Glutamatergic neuron (in vitro differentiated cells): Measurements from ENCODE around the gene SETD5. TPM values are rescaled to one million over a fixed set of nuclear protein-coding genes. Genes with fewer than 3 reads are reported as not detected.

ENCODE experiments used
- DNase-seq: peaks from one replicate; pipeline ENCODE4 v3.0.0; 2022
- H3K27ac Mint-ChIP-seq: one replicate; pipeline ENCODE4 v1.8.0; 2020; ENCODE audit warnings: mild to moderate bottlenecking, mixed read lengths, inconsistent platforms; ENCODE audit not compliant: unreplicated experiment
- H3K27me3 Mint-ChIP-seq: one replicate; pipeline ENCODE4 v1.8.0; 2020; ENCODE audit warnings: mild to moderate bottlenecking, moderate library complexity, mixed read lengths, inconsistent platforms; ENCODE audit not compliant: unreplicated experiment
- H3K36me3 Mint-ChIP-seq: one replicate; pipeline ENCODE4 v1.8.0; 2020; ENCODE audit warnings: mild to moderate bottlenecking, mixed read lengths, inconsistent platforms; ENCODE audit not compliant: unreplicated experiment
- H3K4me1 Mint-ChIP-seq: one replicate; pipeline ENCODE4 v1.8.0; 2020; ENCODE audit warnings: mild to moderate bottlenecking, low read depth, mixed read lengths, inconsistent platforms; ENCODE audit not compliant: unreplicated experiment
- H3K4me3 Mint-ChIP-seq: one replicate; pipeline ENCODE4 v1.8.0; 2020; ENCODE audit warnings: mild to moderate bottlenecking, mixed read lengths, inconsistent platforms; ENCODE audit not compliant: unreplicated experiment
- H3K9me3 Mint-ChIP-seq: one replicate; pipeline ENCODE4 v1.8.0; 2020; ENCODE audit warnings: mild to moderate bottlenecking, moderate library complexity, mixed read lengths, inconsistent platforms; ENCODE audit not compliant: unreplicated experiment
- CTCF ChIP-seq: fragments of 200-600 bp; sonication (generic); IDR thresholded peaks from one replicate; pipeline ENCODE4 v1.5.0; 2021; ENCODE audit not compliant: partially characterized antibody, unreplicated experiment
- total RNA-seq: library from RNA; stranded (reverse); fragmentation: NEBNext Ultra II Directional; extraction: Animal tissue kit (Norgen Biotek cat#: 25700); gene quantifications from one replicate; pipeline ENCODE4 v1.2.1, GENCODE V29; 2021; ENCODE audit not compliant: unreplicated experiment

The SETD5 gene
- total RNA-seq, 1 donor from 2014 or later, result 337 TPM

- Mint-ChIP-seq H3K27ac (peak overlapping the region; percentile 100), H3K4me3 (peak overlapping the region; percentile 96), H3K27me3 (peaks cover 29% of the 10 kb centered on the region), H3K4me1 (peaks cover 24% of the 10 kb centered on the region), H3K9me3 (peaks cover 34% of the 10 kb centered on the region), H3K36me3 (no peaks in the 10 kb centered on the region)
- TF ChIP-seq CTCF, result no peak
- peak; percentile 29 for DNase-seq
Measured at GRCh38 chr3:9400616-9401015, 3.2 kb downstream of the SETD5 start.

- peaks cover 22% of the 10 kb centered on the region for H3K27me3 Mint-ChIP-seq
- no peak for DNase-seq
- H3K4me3 Mint-ChIP-seq, result peak overlapping the region; percentile 96
- H3K36me3 Mint-ChIP-seq, result no peaks in the 10 kb centered on the region
- peaks cover 30% of the 10 kb centered on the region for H3K9me3 Mint-ChIP-seq
- H3K4me1 Mint-ChIP-seq, result peaks cover 35% of the 10 kb centered on the region
- TF ChIP-seq CTCF, result no peak
- H3K27ac Mint-ChIP-seq, result peak overlapping the region; percentile 100
Measured at GRCh38 chr3:9401986-9402385, 4.6 kb downstream of the SETD5 start.

- H3K27ac Mint-ChIP-seq, result peak overlapping the region; percentile 100
- TF ChIP-seq CTCF, result no peak
- peak; percentile 88 for DNase-seq
- H3K27me3 Mint-ChIP-seq, result peaks cover 19% of the 10 kb centered on the region
- H3K9me3 Mint-ChIP-seq, result peaks cover 27% of the 10 kb centered on the region
- peak overlapping the region; percentile 96 for H3K4me3 Mint-ChIP-seq
- peaks cover 38% of the 10 kb centered on the region for H3K4me1 Mint-ChIP-seq
- no peaks in the 10 kb centered on the region for H3K36me3 Mint-ChIP-seq
Measured at GRCh38 chr3:9402410-9403228, 5.2 kb downstream of the SETD5 start.

- Mint-ChIP-seq H3K27me3 (peaks cover 15% of the 10 kb centered on the region), H3K4me3 (peak overlapping the region; percentile 96), H3K36me3 (no peaks in the 10 kb centered on the region), H3K4me1 (peaks cover 42% of the 10 kb centered on the region), H3K27ac (peak overlapping the region; percentile 100), H3K9me3 (peaks cover 21% of the 10 kb centered on the region)
- no peak for DNase-seq
- no peak for TF ChIP-seq CTCF
Measured at GRCh38 chr3:9403463-9403862, 6.0 kb downstream of the SETD5 start.

- Mint-ChIP-seq H3K4me1 (peaks cover 43% of the 10 kb centered on the region), H3K36me3 (no peaks in the 10 kb centered on the region), H3K9me3 (peaks cover 9% of the 10 kb centered on the region), H3K27me3 (peaks cover 5% of the 10 kb centered on the region), H3K4me3 (peak overlapping the region; percentile 82), H3K27ac (peak overlapping the region; percentile 90)
- TF ChIP-seq CTCF, result no peak
- no peak for DNase-seq
Measured at GRCh38 chr3:9404680-9405079, 7.3 kb downstream of the SETD5 start.
